Progenitor cell of endocrine pancreas (in vitro differentiated cells): ENCODE data around the gene UGCG. TPM values are rescaled to one million over a fixed set of nuclear protein-coding genes. Genes with fewer than 3 reads are reported as not detected.

ENCODE experiments used
- DNase-seq: peaks from one replicate; pipeline ENCODE4 v3.0.0; 2021; ENCODE audit warnings: low spot score; ENCODE audit not compliant: unreplicated experiment
- H3K27ac Mint-ChIP-seq: 2 replicates; pipeline ENCODE4 v1.8.0; 2021; ENCODE audit warnings: mild to moderate bottlenecking, moderate library complexity, mixed read lengths
- H3K27me3 Mint-ChIP-seq: 2 replicates; pipeline ENCODE4 v1.8.0; 2021; ENCODE audit warnings: mixed read lengths
- H3K36me3 Mint-ChIP-seq: 2 replicates; pipeline ENCODE4 v1.8.0; 2022; ENCODE audit warnings: mixed read lengths; ENCODE audit not compliant: insufficient read depth
- H3K4me1 Mint-ChIP-seq: 2 replicates; pipeline ENCODE4 v1.8.0; 2021; ENCODE audit warnings: low read depth, mixed read lengths
- H3K4me3 Mint-ChIP-seq: 2 replicates; pipeline ENCODE4 v1.8.0; 2021; ENCODE audit warnings: low read depth, mild to moderate bottlenecking, moderate library complexity, mixed read lengths
- H3K9me3 Mint-ChIP-seq: 2 replicates; pipeline ENCODE4 v1.8.0; 2021; ENCODE audit warnings: low read depth, mixed read lengths
- total RNA-seq: library from RNA; stranded (reverse); gene quantifications from 2 replicates; pipeline ENCODE4 v1.2.1, GENCODE V29; 2021
- TF ChIP-seq, protein P1 (sequence below): fragments of 200-600 bp; sonication (generic); IDR thresholded peaks from one replicate; pipeline ENCODE4 v1.5.0; 2021; ENCODE audit warnings: antibody characterized with exemption, mild to moderate bottlenecking; ENCODE audit not compliant: unreplicated experiment

UGCG gene
- total RNA-seq, 1 donor from 2014 or later = 26.8 TPM

DNA sequence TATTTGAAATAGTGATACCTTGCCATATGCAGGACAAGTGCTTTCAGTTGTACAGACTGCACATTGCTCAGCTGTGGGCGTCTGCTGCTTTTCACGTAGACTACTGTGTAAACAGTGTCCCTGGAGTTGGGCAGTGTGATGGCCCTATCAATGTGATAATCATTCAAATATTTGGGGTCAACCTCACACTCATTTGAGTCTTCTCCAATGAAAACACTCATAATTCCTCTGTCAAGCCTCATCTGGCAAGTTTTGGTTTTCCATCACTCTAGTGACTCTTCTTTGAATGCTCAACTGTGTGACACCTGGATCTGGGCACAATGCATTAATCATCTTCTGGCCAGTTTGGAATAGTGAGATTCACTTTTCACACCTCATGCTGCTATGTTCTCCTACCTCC lies 64.4 kb downstream of the UGCG start:
- no peaks in the 10 kb centered on the region for H3K36me3 Mint-ChIP-seq
- H3K4me1 Mint-ChIP-seq = peaks cover 4% of the 10 kb centered on the region
- H3K27me3 Mint-ChIP-seq = peaks cover 5% of the 10 kb centered on the region
- no peaks in the 10 kb centered on the region for H3K9me3 Mint-ChIP-seq
- DNase-seq = no peak
- no peak overlapping the region for H3K27ac Mint-ChIP-seq
- TF ChIP-seq, protein P1, sequence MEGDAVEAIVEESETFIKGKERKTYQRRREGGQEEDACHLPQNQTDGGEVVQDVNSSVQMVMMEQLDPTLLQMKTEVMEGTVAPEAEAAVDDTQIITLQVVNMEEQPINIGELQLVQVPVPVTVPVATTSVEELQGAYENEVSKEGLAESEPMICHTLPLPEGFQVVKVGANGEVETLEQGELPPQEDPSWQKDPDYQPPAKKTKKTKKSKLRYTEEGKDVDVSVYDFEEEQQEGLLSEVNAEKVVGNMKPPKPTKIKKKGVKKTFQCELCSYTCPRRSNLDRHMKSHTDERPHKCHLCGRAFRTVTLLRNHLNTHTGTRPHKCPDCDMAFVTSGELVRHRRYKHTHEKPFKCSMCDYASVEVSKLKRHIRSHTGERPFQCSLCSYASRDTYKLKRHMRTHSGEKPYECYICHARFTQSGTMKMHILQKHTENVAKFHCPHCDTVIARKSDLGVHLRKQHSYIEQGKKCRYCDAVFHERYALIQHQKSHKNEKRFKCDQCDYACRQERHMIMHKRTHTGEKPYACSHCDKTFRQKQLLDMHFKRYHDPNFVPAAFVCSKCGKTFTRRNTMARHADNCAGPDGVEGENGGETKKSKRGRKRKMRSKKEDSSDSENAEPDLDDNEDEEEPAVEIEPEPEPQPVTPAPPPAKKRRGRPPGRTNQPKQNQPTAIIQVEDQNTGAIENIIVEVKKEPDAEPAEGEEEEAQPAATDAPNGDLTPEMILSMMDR = no peak
- no peak overlapping the region for H3K4me3 Mint-ChIP-seq

DNA sequence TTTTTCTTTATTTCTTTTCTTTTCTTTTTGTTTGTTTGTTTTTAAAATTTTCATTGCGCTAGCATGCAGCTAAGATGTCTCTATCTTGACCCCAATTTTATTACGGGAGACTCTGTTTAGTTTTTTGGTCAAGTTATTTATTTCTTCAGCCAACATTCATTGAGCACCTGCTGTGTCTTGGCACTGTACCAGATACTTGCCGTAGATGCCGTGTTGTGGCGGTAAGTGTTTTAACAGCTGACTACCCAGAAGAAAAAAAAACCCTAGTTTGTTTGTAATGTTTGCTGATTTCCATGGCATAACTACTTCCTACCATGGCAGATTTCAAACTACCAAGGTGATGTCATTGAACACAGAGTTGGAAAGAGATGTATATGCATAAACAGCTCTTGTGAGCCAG lies 65.0 kb downstream of the UGCG start:
- no peak for DNase-seq
- TF ChIP-seq, protein P1 = no peak
- H3K4me3 Mint-ChIP-seq = no peak overlapping the region
- no peaks in the 10 kb centered on the region for H3K36me3 Mint-ChIP-seq
- H3K9me3 Mint-ChIP-seq = no peaks in the 10 kb centered on the region
- H3K27ac Mint-ChIP-seq = no peak overlapping the region
- peaks cover 4% of the 10 kb centered on the region for H3K4me1 Mint-ChIP-seq
- peaks cover 5% of the 10 kb centered on the region for H3K27me3 Mint-ChIP-seq

DNA sequence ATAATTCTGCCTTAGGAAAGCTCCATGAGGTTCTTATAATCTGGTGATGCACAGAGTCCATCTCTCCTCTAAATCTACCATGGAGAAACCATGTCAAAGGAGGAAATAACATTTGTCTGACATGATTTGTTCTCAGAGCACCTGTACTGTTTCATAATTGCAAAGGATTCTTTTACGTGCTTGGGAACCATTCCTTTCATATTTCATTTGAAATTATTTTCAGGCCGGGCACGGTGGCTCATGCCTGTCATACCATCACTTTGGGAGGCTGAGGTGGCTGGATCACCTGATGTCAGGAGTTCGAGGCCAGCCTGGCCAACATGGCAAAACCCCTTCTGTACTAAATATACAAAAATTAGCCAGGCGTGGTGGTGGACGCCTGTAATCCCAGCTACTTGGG lies 65.4 kb downstream of the UGCG start:
- Mint-ChIP-seq H3K27me3 (peaks cover 5% of the 10 kb centered on the region), H3K4me1 (peaks cover 4% of the 10 kb centered on the region), H3K4me3 (no peak overlapping the region), H3K36me3 (no peaks in the 10 kb centered on the region), H3K9me3 (no peaks in the 10 kb centered on the region), H3K27ac (no peak overlapping the region)
- no peak for DNase-seq
- TF ChIP-seq, protein P1 = no peak

DNA sequence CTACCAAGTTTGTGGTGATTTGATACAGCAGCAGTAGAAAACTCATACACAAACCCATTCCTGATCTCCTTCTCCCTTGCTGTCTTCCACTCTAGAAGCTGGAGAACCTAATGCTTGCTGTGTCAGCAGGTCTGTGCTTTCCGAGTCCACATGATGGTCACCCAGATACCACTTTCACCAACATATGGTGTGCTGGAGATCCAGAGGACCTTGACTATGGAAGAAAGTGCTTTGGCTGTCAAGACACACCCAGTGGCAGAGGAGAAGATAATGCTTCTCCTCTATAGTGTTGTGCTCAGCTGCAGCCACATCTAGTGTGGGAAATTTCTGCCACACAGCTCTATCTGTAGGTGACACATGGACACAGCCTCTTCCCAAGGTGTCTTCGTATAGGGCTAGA lies 67.4 kb downstream of the UGCG start:
- H3K27me3 Mint-ChIP-seq = peaks cover 5% of the 10 kb centered on the region
- no peak for DNase-seq
- H3K36me3 Mint-ChIP-seq = no peaks in the 10 kb centered on the region
- peaks cover 4% of the 10 kb centered on the region for H3K4me1 Mint-ChIP-seq
- H3K4me3 Mint-ChIP-seq = no peak overlapping the region
- TF ChIP-seq, protein P1 = no peak
- H3K27ac Mint-ChIP-seq = no peak overlapping the region
- H3K9me3 Mint-ChIP-seq = no peaks in the 10 kb centered on the region

DNA sequence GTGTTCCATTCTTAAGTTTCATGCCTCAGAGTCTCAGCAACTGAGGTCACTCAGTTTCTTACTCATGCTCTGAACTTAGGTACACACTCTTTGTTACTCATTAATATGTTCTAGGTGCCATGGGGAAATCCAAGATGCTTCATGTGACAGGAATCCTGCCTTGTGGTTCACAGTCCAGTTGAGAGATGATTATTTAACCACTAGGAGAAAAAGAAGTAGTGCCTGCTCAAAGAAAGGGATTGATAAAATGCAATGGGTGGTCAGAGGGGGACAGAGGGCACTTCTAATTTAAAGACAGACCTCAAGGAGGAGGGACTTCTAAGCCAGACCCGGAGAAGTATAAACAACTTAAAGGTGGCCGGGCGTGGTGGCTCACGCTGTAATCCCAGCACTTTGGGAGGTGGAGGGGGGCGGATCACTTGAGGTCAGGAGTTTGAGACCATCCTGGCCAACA lies 69.0 kb downstream of the UGCG start:
- TF ChIP-seq, protein P1 = no peak
- DNase-seq = no peak
- Mint-ChIP-seq H3K36me3 (no peaks in the 10 kb centered on the region), H3K9me3 (no peaks in the 10 kb centered on the region), H3K4me3 (no peak overlapping the region), H3K4me1 (peaks cover 4% of the 10 kb centered on the region), H3K27me3 (peaks cover 5% of the 10 kb centered on the region), H3K27ac (no peak overlapping the region)
